Colonic mucosa (tissue), 4 donors: ENCODE data around the gene DIAPH3. TPM values are rescaled to one million over a fixed set of nuclear protein-coding genes. Genes with fewer than 3 reads are reported as not detected.

Source experiments
- DNase-seq: peaks from one replicate; pipeline ENCODE4 v3.0.0-alpha.2; 2020
- H3K27ac ChIP-seq: fragments of 200-600 bp; one replicate; pipeline ENCODE4 v1.8.0; 2021
- H3K27me3 ChIP-seq: fragments of 200-600 bp; one replicate; pipeline ENCODE4 v1.8.0; 2021
- H3K36me3 ChIP-seq: fragments of 200-600 bp; one replicate; pipeline ENCODE4 v1.8.0; 2021
- H3K4me1 ChIP-seq: fragments of 200-600 bp; one replicate; pipeline ENCODE4 v1.8.0; 2021; ENCODE audit warnings: mild to moderate bottlenecking
- H3K4me3 ChIP-seq: fragments of 200-600 bp; one replicate; pipeline ENCODE4 v1.8.0; 2021
- H3K9ac ChIP-seq, 2 donors: one replicate each; pipeline ENCODE4 v1.7.0; 2013; ENCODE audit warnings: control low read depth in 2 of 2, low read depth in 2 of 2, low read length in 2 of 2
- H3K9me3 ChIP-seq: fragments of 200-600 bp; one replicate; pipeline ENCODE4 v1.8.0; 2021
- CTCF ChIP-seq: fragments of 200-600 bp; IDR thresholded peaks from one replicate; pipeline ENCODE4 v1.8.0; 2022; ENCODE audit warnings: antibody characterized with exemption, mild to moderate bottlenecking
- intact Hi-C: fragments of 100-400 bp; cut with DNase I; formaldehyde crosslinking; loops from one replicate; pipeline ENCODE4 v1.14.1; 2022
- total RNA-seq, 2 donors: library from RNA; stranded (reverse); fragmentation: NEBNext Ultra II Directional in 1 of 2; extraction: Animal tissue kit (Norgen Biotek cat#: 25700) in 1 of 2; gene quantifications; one replicate each; pipeline ENCODE4 v1.2.1, GENCODE V29; 2021
- donor health status: healthy.
- donor health status: DM: no; HTN: no; CAD: no.
- donor health status: DM: no; HTN: no; CAD: no.

DIAPH3 gene
- total RNA-seq, 2 donors from 2014 or later = 5.1 to 14.5 TPM

GRCh38 chr13:60152114-60152513 is 11.6 kb downstream of the DIAPH3 start:
- no peak overlapping the region for H3K4me3 ChIP-seq
- no peaks in the 10 kb centered on the region for H3K27me3 ChIP-seq
- H3K36me3 ChIP-seq = no peaks in the 10 kb centered on the region
- no peak overlapping the region for H3K9ac ChIP-seq
- H3K4me1 ChIP-seq = no peaks in the 10 kb centered on the region
- intact Hi-C loops = no loop called here
- H3K9me3 ChIP-seq = no peaks in the 10 kb centered on the region
- no peak for DNase-seq
- H3K27ac ChIP-seq = no peak overlapping the region
- no peak for TF ChIP-seq CTCF

DNA sequence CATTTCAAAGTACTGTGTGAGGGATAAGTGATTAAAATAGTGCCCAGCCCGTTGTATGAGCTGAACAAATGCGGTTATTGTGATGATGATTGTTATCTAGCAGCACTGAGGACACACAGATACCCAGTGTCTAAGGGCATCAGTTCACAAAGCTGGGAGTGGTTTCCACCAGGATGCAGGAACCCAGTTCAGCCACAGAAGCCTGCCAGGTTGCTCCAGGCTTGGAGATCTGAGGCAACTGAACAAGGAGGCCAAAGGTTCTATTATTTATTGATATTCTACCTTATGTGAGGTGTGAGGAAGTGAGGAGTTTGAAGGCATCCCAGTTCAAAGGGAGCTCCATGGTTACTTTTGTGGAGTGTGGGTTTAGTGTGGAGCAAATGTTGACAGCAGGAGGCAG is 13.2 kb downstream of the DIAPH3 start:
- Histone ChIP-seq H3K4me1 (no peaks in the 10 kb centered on the region), H3K4me3 (no peak overlapping the region), H3K27ac (no peak overlapping the region), H3K36me3 (no peaks in the 10 kb centered on the region), H3K9ac (no peak overlapping the region), H3K27me3 (no peaks in the 10 kb centered on the region), H3K9me3 (no peaks in the 10 kb centered on the region)
- no peak for DNase-seq
- intact Hi-C loops = no loop called here
- no peak for TF ChIP-seq CTCF

- Histone ChIP-seq H3K36me3 (no peaks in the 10 kb centered on the region), H3K4me1 (no peaks in the 10 kb centered on the region), H3K27me3 (no peaks in the 10 kb centered on the region), H3K4me3 (no peak overlapping the region), H3K27ac (no peak overlapping the region), H3K9me3 (no peaks in the 10 kb centered on the region), H3K9ac (no peak overlapping the region)
- intact Hi-C loops = no loop called here
- DNase-seq = no peak
- no peak for TF ChIP-seq CTCF
Measured at GRCh38 chr13:60148918-60149317, 14.8 kb downstream of the DIAPH3 start.

GRCh38 chr13:60147361-60147760 is 16.4 kb downstream of the DIAPH3 start:
- H3K27me3 ChIP-seq = no peaks in the 10 kb centered on the region
- intact Hi-C loops = no loop called here
- no peak for TF ChIP-seq CTCF
- H3K9me3 ChIP-seq = no peaks in the 10 kb centered on the region
- no peak overlapping the region for H3K27ac ChIP-seq
- no peaks in the 10 kb centered on the region for H3K4me1 ChIP-seq
- H3K4me3 ChIP-seq = no peak overlapping the region
- no peak overlapping the region for H3K9ac ChIP-seq
- no peak for DNase-seq
- H3K36me3 ChIP-seq = no peaks in the 10 kb centered on the region

DNA sequence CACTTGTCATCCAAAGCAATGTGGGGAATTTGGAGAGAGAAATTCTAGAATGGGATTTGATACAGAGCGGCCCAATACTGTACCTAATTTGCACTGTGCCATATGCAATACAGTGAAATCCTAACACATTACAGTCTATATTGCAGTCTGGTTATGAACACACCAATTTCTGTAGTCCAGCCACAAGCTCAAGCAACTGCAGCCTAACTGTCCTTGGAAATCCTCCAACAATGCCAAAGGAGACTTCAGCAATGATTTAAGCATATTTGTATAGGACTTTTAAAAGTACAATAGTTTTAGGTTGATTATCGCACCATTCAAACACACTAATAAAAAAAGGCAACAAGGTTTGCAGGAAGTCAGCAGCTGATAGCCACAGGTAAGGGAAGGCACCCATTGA is 17.3 kb downstream of the DIAPH3 start:
- no peaks in the 10 kb centered on the region for H3K27me3 ChIP-seq
- no peak for TF ChIP-seq CTCF
- H3K9me3 ChIP-seq = no peaks in the 10 kb centered on the region
- no peaks in the 10 kb centered on the region for H3K4me1 ChIP-seq
- H3K27ac ChIP-seq = no peak overlapping the region
- intact Hi-C loops = no loop called here
- H3K9ac ChIP-seq = no peak overlapping the region
- H3K36me3 ChIP-seq = no peaks in the 10 kb centered on the region
- no peak for DNase-seq
- no peak overlapping the region for H3K4me3 ChIP-seq

GRCh38 chr13:60143775-60144174 is 20.0 kb downstream of the DIAPH3 start:
- DNase-seq = no peak
- Histone ChIP-seq H3K4me1 (no peaks in the 10 kb centered on the region), H3K9ac (no peak overlapping the region), H3K36me3 (no peaks in the 10 kb centered on the region), H3K27me3 (no peaks in the 10 kb centered on the region), H3K4me3 (no peak overlapping the region), H3K27ac (no peak overlapping the region), H3K9me3 (no peaks in the 10 kb centered on the region)
- TF ChIP-seq CTCF = no peak
- intact Hi-C loops = no loop called here
